PFSK-1 (cell line): ENCODE results near the gene FBLN5.

Source experiments
- FOXP2 ChIP-seq: optimal IDR thresholded peaks from 2 replicates; pipeline ENCODE3; 2011; ENCODE audit warnings: borderline replicate concordance, control low read depth, inconsistent platforms; ENCODE audit not compliant: insufficient read depth; ENCODE audit errors: extremely low read length, extremely low read depth
- POLR2AphosphoS5 ChIP-seq: IDR thresholded peaks from 2 replicates; pipeline ENCODE4 v1.6.1; 2012; ENCODE audit warnings: low read depth, mild to moderate bottlenecking, control low read depth, low read length, moderate library complexity
- SIN3A ChIP-seq: IDR thresholded peaks from 2 replicates; pipeline ENCODE4 v1.6.1; 2012; ENCODE audit warnings: mild to moderate bottlenecking, low read length, moderate library complexity, borderline replicate concordance; ENCODE audit not compliant: insufficient read depth
- TAF1 ChIP-seq: IDR thresholded peaks from 2 replicates; pipeline ENCODE4 v1.6.1; 2012; ENCODE audit warnings: low read length, control low read depth, borderline replicate concordance; ENCODE audit not compliant: insufficient read depth
- TF ChIP-seq, protein P1 (sequence below), 2 experiments: IDR thresholded peaks; 2 replicates each; pipeline versions ENCODE4 v1.6.1 to v1.8.0; 2011 to 2012; ENCODE audit warnings: low read depth in 2 of 2, low read length in 2 of 2, control low read depth in 1 of 2, inconsistent platforms in 1 of 2, mild to moderate bottlenecking in 1 of 2, moderate library complexity in 1 of 2; ENCODE audit not compliant: insufficient read depth in 1 of 2

The FBLN5 gene

DNA sequence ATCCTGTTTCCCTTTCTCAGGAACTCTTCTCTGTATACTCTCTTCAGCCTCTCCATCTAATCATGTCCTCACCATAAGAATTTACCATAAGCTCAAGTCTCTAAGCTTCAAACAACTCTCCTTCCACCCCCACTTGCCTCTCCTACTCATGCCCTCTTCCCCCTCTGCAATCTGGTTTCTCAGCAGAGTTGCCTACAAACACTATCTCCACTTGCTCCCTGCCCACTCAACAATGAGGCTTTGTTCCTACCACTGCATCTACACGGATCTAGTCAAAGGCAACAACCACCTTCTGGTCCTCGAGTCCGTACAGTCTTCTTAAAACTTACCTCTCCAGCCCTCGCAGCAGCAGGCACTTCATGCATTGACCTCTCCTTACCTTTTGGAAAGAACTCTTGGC, 17.2 kb upstream of the FBLN5 start:
- TF ChIP-seq POLR2AphosphoS5: no peak
- no peak for TF ChIP-seq TAF1
- TF ChIP-seq FOXP2: no peak
- TF ChIP-seq, protein P1, sequence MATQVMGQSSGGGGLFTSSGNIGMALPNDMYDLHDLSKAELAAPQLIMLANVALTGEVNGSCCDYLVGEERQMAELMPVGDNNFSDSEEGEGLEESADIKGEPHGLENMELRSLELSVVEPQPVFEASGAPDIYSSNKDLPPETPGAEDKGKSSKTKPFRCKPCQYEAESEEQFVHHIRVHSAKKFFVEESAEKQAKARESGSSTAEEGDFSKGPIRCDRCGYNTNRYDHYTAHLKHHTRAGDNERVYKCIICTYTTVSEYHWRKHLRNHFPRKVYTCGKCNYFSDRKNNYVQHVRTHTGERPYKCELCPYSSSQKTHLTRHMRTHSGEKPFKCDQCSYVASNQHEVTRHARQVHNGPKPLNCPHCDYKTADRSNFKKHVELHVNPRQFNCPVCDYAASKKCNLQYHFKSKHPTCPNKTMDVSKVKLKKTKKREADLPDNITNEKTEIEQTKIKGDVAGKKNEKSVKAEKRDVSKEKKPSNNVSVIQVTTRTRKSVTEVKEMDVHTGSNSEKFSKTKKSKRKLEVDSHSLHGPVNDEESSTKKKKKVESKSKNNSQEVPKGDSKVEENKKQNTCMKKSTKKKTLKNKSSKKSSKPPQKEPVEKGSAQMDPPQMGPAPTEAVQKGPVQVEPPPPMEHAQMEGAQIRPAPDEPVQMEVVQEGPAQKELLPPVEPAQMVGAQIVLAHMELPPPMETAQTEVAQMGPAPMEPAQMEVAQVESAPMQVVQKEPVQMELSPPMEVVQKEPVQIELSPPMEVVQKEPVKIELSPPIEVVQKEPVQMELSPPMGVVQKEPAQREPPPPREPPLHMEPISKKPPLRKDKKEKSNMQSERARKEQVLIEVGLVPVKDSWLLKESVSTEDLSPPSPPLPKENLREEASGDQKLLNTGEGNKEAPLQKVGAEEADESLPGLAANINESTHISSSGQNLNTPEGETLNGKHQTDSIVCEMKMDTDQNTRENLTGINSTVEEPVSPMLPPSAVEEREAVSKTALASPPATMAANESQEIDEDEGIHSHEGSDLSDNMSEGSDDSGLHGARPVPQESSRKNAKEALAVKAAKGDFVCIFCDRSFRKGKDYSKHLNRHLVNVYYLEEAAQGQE (IDR thresholded peaks at IDR 0.05; ENCODE audit: insufficient read depth in 1 of 2, low read depth in 2 of 2, low read length in 2 of 2): no peak
- no peak for TF ChIP-seq SIN3A

DNA sequence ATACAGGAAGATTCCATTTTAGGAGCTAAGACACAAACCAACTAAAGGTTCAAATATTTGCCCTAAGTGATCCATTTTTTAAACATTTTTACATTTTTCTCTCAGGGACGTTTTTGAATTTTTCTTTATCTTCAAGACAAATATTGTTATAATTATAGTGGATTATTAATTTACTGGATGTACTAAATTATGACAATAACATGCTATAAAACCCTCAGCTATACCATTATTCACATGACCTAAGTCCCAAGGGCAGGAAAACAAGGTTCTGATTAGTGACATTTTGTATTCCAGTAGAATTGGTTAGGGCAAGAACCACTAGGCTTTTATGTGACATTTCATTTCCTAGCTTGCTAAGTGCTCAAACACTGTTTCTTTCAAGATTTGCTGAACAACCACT, 16.5 kb upstream of the FBLN5 start:
- TF ChIP-seq SIN3A: no peak
- TF ChIP-seq, protein P1 (IDR thresholded peaks at IDR 0.05; ENCODE audit: insufficient read depth in 1 of 2, low read depth in 2 of 2, low read length in 2 of 2): no peak
- no peak for TF ChIP-seq TAF1
- TF ChIP-seq FOXP2: no peak
- TF ChIP-seq POLR2AphosphoS5: no peak

DNA sequence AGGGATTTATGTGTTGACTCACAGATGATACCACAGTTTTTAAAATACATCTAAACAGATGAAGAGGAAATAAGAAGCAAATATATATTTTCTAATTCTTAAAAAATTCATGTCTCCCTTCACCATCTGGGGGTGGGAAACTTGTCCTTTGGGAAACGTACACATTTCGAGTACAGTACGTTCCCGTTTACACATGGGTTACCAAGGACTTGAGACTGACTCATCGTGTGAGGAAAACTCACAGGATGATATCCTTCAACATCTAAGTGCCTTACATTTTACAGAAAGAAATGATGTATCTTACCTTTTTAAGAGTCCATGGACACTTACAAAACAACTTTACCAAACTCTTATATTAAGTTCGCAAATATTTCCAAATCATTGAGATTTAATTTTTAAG, 16.0 kb upstream of the FBLN5 start:
- no peak for TF ChIP-seq POLR2AphosphoS5

DNA sequence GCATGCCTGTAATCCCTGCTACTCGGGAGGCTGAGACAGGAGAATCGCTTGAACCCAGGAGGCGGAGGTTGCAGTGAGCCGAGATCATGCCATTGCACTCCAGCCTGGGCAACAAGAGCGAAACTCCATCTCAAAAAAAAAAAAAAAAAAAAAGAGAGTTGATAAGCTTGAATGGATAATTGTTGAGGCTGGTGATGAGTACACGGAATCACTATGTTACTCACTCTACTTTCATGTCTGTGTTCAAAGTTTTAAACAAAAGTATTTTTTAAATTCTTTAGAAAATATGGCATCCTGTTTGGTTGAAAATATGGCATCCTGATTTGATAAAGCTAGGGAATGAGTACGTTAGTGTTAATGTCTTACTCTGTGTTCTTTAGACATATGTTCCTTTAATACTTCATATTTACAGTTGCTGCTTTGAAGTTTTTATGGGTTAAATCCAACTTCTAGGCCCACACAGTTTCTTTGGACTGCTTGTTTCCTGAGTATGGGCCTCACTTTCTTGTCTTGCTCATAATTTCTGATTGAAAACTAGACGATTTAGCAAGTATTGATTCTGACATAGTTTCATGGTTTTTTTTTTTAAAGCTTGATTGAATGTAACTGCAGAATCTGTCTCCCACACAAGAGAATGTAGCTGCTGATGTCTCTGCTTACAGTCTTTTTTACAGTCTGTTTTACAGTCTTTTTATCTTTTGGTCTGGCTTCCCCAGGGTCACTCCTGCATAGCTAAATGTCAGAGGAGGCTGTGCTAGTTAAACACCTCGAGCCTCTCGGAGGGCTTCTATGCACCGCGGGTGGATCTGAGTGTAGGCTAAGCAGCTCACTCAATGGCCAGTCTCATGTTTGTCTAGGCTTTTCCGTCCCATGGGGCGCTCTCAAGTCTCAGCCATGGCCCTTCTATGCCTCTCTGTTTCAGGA, 14.1 kb upstream of the FBLN5 start:
- TF ChIP-seq POLR2AphosphoS5: no peak
- no peak for TF ChIP-seq FOXP2
- TF ChIP-seq TAF1: no peak
- TF ChIP-seq, protein P1 (IDR thresholded peaks at IDR 0.05; ENCODE audit: insufficient read depth in 1 of 2, low read depth in 2 of 2, low read length in 2 of 2): no peak
- no peak for TF ChIP-seq SIN3A

DNA sequence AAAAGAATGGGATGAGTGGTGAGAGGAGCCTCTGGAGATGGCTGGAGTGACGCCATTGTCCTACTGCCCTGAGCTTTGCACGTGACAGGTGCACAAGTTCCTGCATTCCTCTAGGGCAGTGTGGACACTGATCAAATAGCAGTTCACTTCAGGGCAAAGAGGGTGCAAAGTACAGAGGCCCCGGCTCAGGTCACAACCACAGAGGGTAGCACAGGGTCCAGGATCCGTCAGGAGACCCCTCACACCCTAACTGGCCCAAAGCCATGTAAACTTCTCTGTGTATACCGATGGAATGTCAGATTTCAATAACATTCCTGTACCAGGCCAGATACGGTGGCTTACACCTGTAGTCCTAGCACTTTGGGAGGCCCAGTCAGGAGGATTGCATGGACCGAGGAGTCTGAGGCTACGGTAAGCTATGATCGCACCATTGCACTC, 10.4 kb upstream of the FBLN5 start:
- TF ChIP-seq POLR2AphosphoS5 (no peak), SIN3A (no peak)

DNA sequence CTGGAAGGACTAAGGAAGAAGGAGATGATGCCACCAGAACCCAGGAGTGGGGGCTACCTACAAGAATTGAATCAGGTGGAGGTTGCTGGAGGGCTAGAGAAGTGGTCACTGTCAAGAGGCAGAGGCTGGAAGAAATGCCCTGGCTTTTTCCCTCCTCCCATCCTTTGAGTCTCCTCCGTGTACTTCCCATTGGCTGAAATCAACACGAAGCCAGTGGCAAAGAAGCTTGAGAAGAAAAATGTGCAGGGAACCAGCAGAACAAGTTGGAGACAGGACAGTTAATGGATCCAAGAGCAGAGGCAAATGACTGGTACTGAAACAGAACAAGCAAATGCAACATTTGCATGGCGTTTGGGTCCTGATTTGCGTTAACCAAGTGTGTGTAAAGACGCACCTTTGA, 9.1 kb upstream of the FBLN5 start:
- TF ChIP-seq, protein P1 (IDR thresholded peaks at IDR 0.05; ENCODE audit: insufficient read depth in 1 of 2, low read depth in 2 of 2, low read length in 2 of 2): no peak
- TF ChIP-seq FOXP2 (no peak), POLR2AphosphoS5 (no peak), TAF1 (no peak), SIN3A (no peak)
